WERI-Rb-1 (cell line): Measurements from ENCODE around the gene PUM1.

ENCODE experiments used
- DNase-seq: peaks from one replicate; pipeline ENCODE4 v3.0.0-alpha.2; 2020
- H3K27ac ChIP-seq: fragments of 250-450 bp; sonication (Bioruptor Pico); 2 replicates; pipeline ENCODE4 v1.5.1; 2020; ENCODE audit warnings: mild to moderate bottlenecking, moderate library complexity
- H3K27me3 ChIP-seq: fragments of 250-450 bp; sonication (Bioruptor Pico); 2 replicates; pipeline ENCODE4 v1.5.1; 2021; ENCODE audit warnings: mild to moderate bottlenecking, low read depth, moderate library complexity; ENCODE audit not compliant: insufficient read depth, severe bottlenecking
- H3K36me3 ChIP-seq: fragments of 250-450 bp; sonication (Bioruptor Pico); 2 replicates; pipeline ENCODE4 v1.5.1; 2020; ENCODE audit warnings: mild to moderate bottlenecking, moderate library complexity
- H3K4me3 ChIP-seq: 2 replicates; pipeline ENCODE4 v1.5.1; 2011; ENCODE audit warnings: low read depth, mild to moderate bottlenecking, control low read depth, low read length
- H3K9me3 ChIP-seq: fragments of 250-450 bp; sonication (Bioruptor Pico); 2 replicates; pipeline ENCODE4 v1.5.1; 2021; ENCODE audit warnings: mild to moderate bottlenecking, moderate library complexity; ENCODE audit not compliant: severe bottlenecking
- CTCF ChIP-seq: IDR thresholded peaks from 2 replicates; pipeline ENCODE4 v1.5.1; 2011; ENCODE audit warnings: low read depth, mild to moderate bottlenecking, control low read depth, inconsistent platforms, low read length

PUM1 gene

GRCh38 chr1:30885570-30886522 is 179.7 kb downstream of the PUM1 start:
- H3K36me3 ChIP-seq, result no peaks in the 10 kb centered on the region
- H3K9me3 ChIP-seq, result no peaks in the 10 kb centered on the region
- no peak overlapping the region for H3K4me3 ChIP-seq
- H3K27me3 ChIP-seq, result no peaks in the 10 kb centered on the region
- DNase-seq, result no peak
- no peak overlapping the region for H3K27ac ChIP-seq
- no peak for TF ChIP-seq CTCF

GRCh38 chr1:30884723-30885122 is 180.8 kb downstream of the PUM1 start:
- H3K27me3 ChIP-seq, result no peaks in the 10 kb centered on the region
- no peak overlapping the region for H3K27ac ChIP-seq
- no peak for TF ChIP-seq CTCF

GRCh38 chr1:30883389-30884172 is 181.9 kb downstream of the PUM1 start:
- TF ChIP-seq CTCF, result no peak
- no peak for DNase-seq
- Histone ChIP-seq H3K36me3 (no peaks in the 10 kb centered on the region), H3K27ac (no peak overlapping the region), H3K4me3 (no peak overlapping the region), H3K27me3 (no peaks in the 10 kb centered on the region), H3K9me3 (no peaks in the 10 kb centered on the region)

More at GRCh38 chr1:30884723-30885122, 180.8 kb downstream of the PUM1 start:
- Histone ChIP-seq H3K36me3 (no peaks in the 10 kb centered on the region), H3K9me3 (no peaks in the 10 kb centered on the region), H3K4me3 (no peak overlapping the region)
- no peak for DNase-seq

- H3K27me3 ChIP-seq, result no peaks in the 10 kb centered on the region
- no peak overlapping the region for H3K27ac ChIP-seq
- no peak for TF ChIP-seq CTCF
- H3K9me3 ChIP-seq, result no peaks in the 10 kb centered on the region
- no peak overlapping the region for H3K4me3 ChIP-seq
- DNase-seq, result no peak
- H3K36me3 ChIP-seq, result no peaks in the 10 kb centered on the region
Measured at GRCh38 chr1:30882678-30883388, 182.7 kb downstream of the PUM1 start.
